Measurements from ENCODE around the gene TOX3.

TOX3 gene

DNA sequence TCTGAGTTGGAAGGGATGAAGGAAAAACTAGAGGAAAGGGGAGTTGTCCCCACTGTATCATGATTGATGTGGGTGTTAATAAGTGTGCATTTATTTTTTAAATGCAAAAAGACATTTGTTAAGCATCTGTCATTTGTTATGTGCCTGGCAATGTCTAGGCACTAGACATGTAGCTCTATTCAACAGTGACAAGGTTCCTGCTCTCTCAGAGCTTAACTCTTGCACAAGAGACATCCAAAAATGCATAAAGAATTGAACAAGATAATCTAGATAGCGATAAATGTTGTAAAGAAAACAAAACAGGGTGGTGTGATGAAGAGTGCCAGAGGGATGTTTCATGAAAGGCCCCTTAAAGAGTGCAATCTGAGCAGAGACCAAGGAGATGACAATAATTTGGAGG lies 148.9 kb downstream of the TOX3 start:
- DNase-seq (ENCODE audit: low read depth), result no peak

GRCh38 chr16:52393448-52393847 lies 153.5 kb downstream of the TOX3 start:
- no peak for DNase-seq (ENCODE audit: low read depth)

DNA sequence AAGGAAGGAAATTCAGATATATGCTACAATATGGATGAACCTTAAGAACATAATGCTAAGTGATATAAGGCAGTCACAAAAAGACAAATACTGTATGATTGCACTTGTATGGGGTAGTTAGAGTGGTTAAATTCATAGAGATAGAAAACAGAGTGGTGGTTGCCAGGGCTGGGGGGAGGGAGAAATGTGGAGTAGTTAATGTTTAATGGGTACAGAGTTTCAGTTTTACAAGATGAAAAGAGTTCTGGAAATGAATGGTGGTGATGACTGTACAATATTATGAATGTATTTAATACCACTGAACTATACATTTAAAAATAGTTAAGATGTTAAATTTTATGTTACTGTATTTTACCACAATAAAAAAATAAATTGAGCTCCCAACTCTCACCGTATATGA lies 157.9 kb downstream of the TOX3 start:
- DNase-seq (ENCODE audit: low read depth), result no peak

Measured in activated T-helper 1 cell treated with Interleukin-2 at 50 U/mL for 16 hours (primary cell).